Neural cell (in vitro differentiated cells): Measurements from ENCODE around the gene IL17REL. TPM values are rescaled to one million over a fixed set of nuclear protein-coding genes. Genes with fewer than 3 reads are reported as not detected.

Source experiments
- H2AFZ ChIP-seq: fragments of 200-600, 300-800 bp; sonication (generic), shearing (Covaris generic); 2 replicates; pipeline ENCODE4 v1.6.0; 2014; ENCODE audit warnings: low read depth, mild to moderate bottlenecking, antibody characterized with exemption, low read length, moderate library complexity
- H3F3A ChIP-seq: fragments of 200-600 bp; shearing (Covaris generic); 2 replicates; pipeline ENCODE4 v1.6.1; 2016; ENCODE audit warnings: mild to moderate bottlenecking, moderate library complexity, mixed read lengths, antibody characterized with exemption, low read length; ENCODE audit not compliant: insufficient read depth, poor library complexity, severe bottlenecking
- H3K27ac ChIP-seq: fragments of 200-600, 300-800 bp; sonication (generic), shearing (Covaris generic); 2 replicates; pipeline ENCODE4 v1.5.1; 2014; ENCODE audit warnings: mild to moderate bottlenecking, low read length, moderate library complexity
- H3K27me3 ChIP-seq: fragments of 300-800, 200-600 bp; sonication (generic), shearing (Covaris generic); 2 replicates; pipeline ENCODE4 v1.6.0; 2014; ENCODE audit warnings: mild to moderate bottlenecking, low read depth, low read length, moderate library complexity; ENCODE audit not compliant: insufficient read depth
- H3K36me3 ChIP-seq: fragments of 300-800, 200-600 bp; sonication (generic), shearing (Covaris generic); 2 replicates; pipeline ENCODE4 v1.5.1; 2014; ENCODE audit warnings: mild to moderate bottlenecking, antibody characterized with exemption, low read length, moderate library complexity; ENCODE audit not compliant: insufficient read depth
- H3K4me2 ChIP-seq: fragments of 300-800, 200-600 bp; sonication (generic), shearing (Covaris generic); 2 replicates; pipeline ENCODE4 v1.6.0; 2014; ENCODE audit warnings: mild to moderate bottlenecking, low read length
- H3K4me3 ChIP-seq: fragments of 300-800, 200-600 bp; sonication (generic), shearing (Covaris generic); 2 replicates; pipeline ENCODE4 v1.5.1; 2014; ENCODE audit warnings: mild to moderate bottlenecking, low read length, moderate library complexity
- H3K79me2 ChIP-seq: fragments of 200-600 bp; shearing (Covaris generic); replicated peaks from 2 replicates; pipeline ENCODE4 v1.6.0; 2014; ENCODE audit warnings: mild to moderate bottlenecking, low read length, moderate library complexity; ENCODE audit not compliant: insufficient read depth
- H3K9ac ChIP-seq: fragments of 300-800, 200-600 bp; sonication (generic), shearing (Covaris generic); 2 replicates; pipeline ENCODE4 v1.6.1; 2016; ENCODE audit warnings: mild to moderate bottlenecking, low read length, mixed read lengths
- H3K9me2 ChIP-seq: fragments of 200-600 bp; shearing (Covaris generic); 2 replicates; pipeline ENCODE4 v1.6.1; 2016; ENCODE audit warnings: mild to moderate bottlenecking, low read length, mixed read lengths; ENCODE audit not compliant: insufficient read depth
- H3K9me3 ChIP-seq: fragments of 200-600, 300-800 bp; sonication (generic), shearing (Covaris generic); 2 replicates; pipeline ENCODE4 v1.6.1; 2016; ENCODE audit warnings: mild to moderate bottlenecking, mixed run types, low read length, moderate library complexity, mixed read lengths
- H4K20me1 ChIP-seq: fragments of 200-600 bp; shearing (Covaris generic); 2 replicates; pipeline ENCODE4 v1.6.1; 2016; ENCODE audit warnings: mild to moderate bottlenecking, mixed run types; ENCODE audit not compliant: insufficient read depth
- CTCF ChIP-seq: fragments of 450-650 bp; IDR thresholded peaks from 2 replicates; pipeline ENCODE4 v1.5.1; 2014; ENCODE audit warnings: antibody characterized with exemption, mild to moderate bottlenecking, moderate library complexity; ENCODE audit not compliant: poor library complexity, severe bottlenecking
- EP300 ChIP-seq: fragments of 450-650 bp; conservative IDR thresholded peaks from 2 replicates; pipeline ENCODE4 v1.6.1; 2014; ENCODE audit warnings: antibody characterized with exemption, mild to moderate bottlenecking, moderate library complexity; ENCODE audit not compliant: poor library complexity, severe bottlenecking
- EZH2 ChIP-seq: fragments of 200-600, 300-800 bp; shearing (Covaris generic), sonication (generic); IDR thresholded peaks from 2 replicates; pipeline ENCODE4 v1.6.1; 2014; ENCODE audit warnings: antibody characterized with exemption, low read length, borderline replicate concordance, mild to moderate bottlenecking; ENCODE audit not compliant: insufficient read depth, poor library complexity, severe bottlenecking
- MXI1 ChIP-seq: fragments of 450-650 bp; conservative IDR thresholded peaks from 2 replicates; pipeline ENCODE4 v1.6.1; 2014; ENCODE audit warnings: antibody characterized with exemption, mild to moderate bottlenecking; ENCODE audit not compliant: poor library complexity, severe bottlenecking
- POLR2AphosphoS5 ChIP-seq: IDR thresholded peaks from 2 replicates; pipeline ENCODE4 v1.6.1; 2012
- RAD21 ChIP-seq: fragments of 450-650 bp; conservative IDR thresholded peaks from 2 replicates; pipeline ENCODE4 v1.6.1; 2014; ENCODE audit warnings: antibody characterized with exemption, mild to moderate bottlenecking, moderate library complexity
- REST ChIP-seq: IDR thresholded peaks from 2 replicates; pipeline ENCODE4 v1.6.1; 2012; ENCODE audit warnings: borderline replicate concordance
- SMC3 ChIP-seq: fragments of 450-650 bp; conservative IDR thresholded peaks from 2 replicates; pipeline ENCODE4 v1.6.1; 2014; ENCODE audit warnings: antibody characterized with exemption, mild to moderate bottlenecking, moderate library complexity; ENCODE audit not compliant: poor library complexity
- TAF1 ChIP-seq: IDR thresholded peaks from 2 replicates; pipeline ENCODE4 v1.6.1; 2012; ENCODE audit warnings: low read depth
- polyA minus RNA-seq: library from RNA; depleted of rRNA, polyadenylated mRNA; stranded (reverse); fragments of >200 nt; gene quantifications from 2 replicates; pipeline ENCODE4 v1.2.3, GENCODE V29; 2014
- polyA plus RNA-seq: library from polyadenylated mRNA; depleted of rRNA; stranded (reverse); fragments of >200 nt; gene quantifications from 2 replicates; pipeline ENCODE4 v1.2.3, GENCODE V29; 2014

IL17REL gene
- polyA plus RNA-seq (not detected in 2 replicates), polyA minus RNA-seq (not detected in 2 replicates)

GRCh38 chr22:50012211-50013181 lies at the start of gene IL17REL:
TSS of gene IL17REL (minus strand) at chr22:50012765. CDS start at chr22:50012646, 119 bp downstream.
- H3K9me2 ChIP-seq: no peaks in the 10 kb centered on the region
- H3K4me3 ChIP-seq: no peak within 1 kb of the TSS
- H3K27ac ChIP-seq: no peak within 1 kb of the TSS
- no peak within 1 kb of the TSS for H3K9ac ChIP-seq
- H3F3A ChIP-seq: no peaks in the 10 kb centered on the region
- H3K4me2 ChIP-seq: no peak within 1 kb of the TSS
- no peaks in the 10 kb centered on the region for H3K79me2 ChIP-seq
- no peaks in the 10 kb centered on the region for H4K20me1 ChIP-seq
- TF ChIP-seq CTCF (no peak), REST (no peak), TAF1 (no peak), EZH2 (no peak), POLR2AphosphoS5 (no peak), EP300 (no peak), RAD21 (no peak), MXI1 (no peak), SMC3 (no peak)
- H2AFZ ChIP-seq: no peak within 1 kb of the TSS
- H3K27me3 ChIP-seq: peaks cover 54% of the 10 kb centered on the region
- no peaks in the 10 kb centered on the region for H3K9me3 ChIP-seq
- no peaks in the 10 kb centered on the region for H3K36me3 ChIP-seq

GRCh38 chr22:50061824-50062355 lies 49.3 kb upstream of the IL17REL start:
- H3F3A ChIP-seq: no peaks in the 10 kb centered on the region
- H2AFZ ChIP-seq: no peak overlapping the region
- no peaks in the 10 kb centered on the region for H3K9me3 ChIP-seq
- no peak overlapping the region for H3K4me3 ChIP-seq
- no peak for TF ChIP-seq EP300
- TF ChIP-seq SMC3: no peak
- H3K36me3 ChIP-seq: no peaks in the 10 kb centered on the region
- no peak overlapping the region for H3K9ac ChIP-seq
- H3K27me3 ChIP-seq: peaks cover 17% of the 10 kb centered on the region
- no peaks in the 10 kb centered on the region for H3K9me2 ChIP-seq
- H4K20me1 ChIP-seq: no peaks in the 10 kb centered on the region
- H3K79me2 ChIP-seq: no peaks in the 10 kb centered on the region
- no peak overlapping the region for H3K27ac ChIP-seq
- H3K4me2 ChIP-seq: no peak overlapping the region
